Astrocyte (in vitro differentiated cells and primary cell): ENCODE data around the gene SCAMP3.

ENCODE experiments used
- EZH2 ChIP-seq: IDR thresholded peaks from 2 replicates; pipeline ENCODE4 v1.6.1; 2012; ENCODE audit warnings: mild to moderate bottlenecking, low read length, inconsistent platforms; ENCODE audit not compliant: insufficient read depth
- TF ChIP-seq, protein P1 (sequence below): IDR thresholded peaks from 2 replicates; pipeline ENCODE4 v1.5.1; 2011; ENCODE audit warnings: low read depth, mild to moderate bottlenecking, inconsistent platforms, low read length, moderate library complexity; ENCODE audit not compliant: insufficient read depth

GRCh38 chr1:155269381-155269780 lies 7.2 kb upstream of the SCAMP3 start:
- TF ChIP-seq, protein P1, sequence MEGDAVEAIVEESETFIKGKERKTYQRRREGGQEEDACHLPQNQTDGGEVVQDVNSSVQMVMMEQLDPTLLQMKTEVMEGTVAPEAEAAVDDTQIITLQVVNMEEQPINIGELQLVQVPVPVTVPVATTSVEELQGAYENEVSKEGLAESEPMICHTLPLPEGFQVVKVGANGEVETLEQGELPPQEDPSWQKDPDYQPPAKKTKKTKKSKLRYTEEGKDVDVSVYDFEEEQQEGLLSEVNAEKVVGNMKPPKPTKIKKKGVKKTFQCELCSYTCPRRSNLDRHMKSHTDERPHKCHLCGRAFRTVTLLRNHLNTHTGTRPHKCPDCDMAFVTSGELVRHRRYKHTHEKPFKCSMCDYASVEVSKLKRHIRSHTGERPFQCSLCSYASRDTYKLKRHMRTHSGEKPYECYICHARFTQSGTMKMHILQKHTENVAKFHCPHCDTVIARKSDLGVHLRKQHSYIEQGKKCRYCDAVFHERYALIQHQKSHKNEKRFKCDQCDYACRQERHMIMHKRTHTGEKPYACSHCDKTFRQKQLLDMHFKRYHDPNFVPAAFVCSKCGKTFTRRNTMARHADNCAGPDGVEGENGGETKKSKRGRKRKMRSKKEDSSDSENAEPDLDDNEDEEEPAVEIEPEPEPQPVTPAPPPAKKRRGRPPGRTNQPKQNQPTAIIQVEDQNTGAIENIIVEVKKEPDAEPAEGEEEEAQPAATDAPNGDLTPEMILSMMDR = no peak
- TF ChIP-seq EZH2 = no peak
